GM12878 (cell line): ENCODE results near the gene TCL1B. TPM values are rescaled to one million over a fixed set of nuclear protein-coding genes. Genes with fewer than 3 reads are reported as not detected.

Experiments
- ATAC-seq: fragments of 200-7000 bp; cut with Tn5 transposase; 3 replicates; pipeline ENCODE4 v1.9.1; 2020; ENCODE audit warnings: mild to moderate bottlenecking, moderate library complexity
- BruUV-seq: library from RNA; stranded (reverse); fragments of 400-500 nt; replicated peaks from 2 replicates; lab custom pipeline; 2021; lab: Mats Ljungman, UMichigan
- CTCF ChIA-PET: fragments of 300-600 bp; sonication (Branson Sonifier 250); formaldehyde crosslinking; extraction: SDS; loops from one replicate; lab custom pipeline; 2021; ENCODE audit warnings: inconsistent platforms; lab: Yijun Ruan, JAX
- POLR2A ChIA-PET: fragments of 350-600 bp; formaldehyde crosslinking; extraction: SDS; loops from one replicate; lab custom pipeline; 2021; ENCODE audit warnings: inconsistent platforms; lab: Charles Lee
- RAD21 ChIA-PET: fragments of 300-600 bp; sonication (Branson Sonifier 250); formaldehyde crosslinking; loops from one replicate; lab custom pipeline; 2023; ENCODE audit warnings: antibody characterized with exemption; ENCODE audit not compliant: unreplicated experiment; lab: Charles Lee
- SMC1A ChIA-PET: fragments of 300-600 bp; sonication (Branson Sonifier 250); formaldehyde crosslinking; loops from one replicate; lab custom pipeline; 2023; ENCODE audit not compliant: unreplicated experiment, uncharacterized antibody; lab: Charles Lee
- DNase-seq: peaks from one replicate; pipeline ENCODE4 v3.0.0-alpha.2; 2011; ENCODE audit warnings: low read depth, low spot score
- FAIRE-seq: peaks from 3 replicates; lab custom pipeline; 2011; peaks lifted over from hg19 to GRCh38; lab: Jason Lieb, UNC
- H2AFZ ChIP-seq: 2 replicates; pipeline ENCODE4 v1.6.0; 2011; ENCODE audit warnings: low read depth, low read length, control low read depth; ENCODE audit not compliant: control insufficient read depth
- H3K27ac ChIP-seq: 2 replicates; pipeline ENCODE4 v1.5.1; 2011; ENCODE audit warnings: control low read depth; ENCODE audit not compliant: control insufficient read depth, insufficient read depth
- H3K27me3 ChIP-seq, 2 experiments: replicated peaks in 1 of 2; 2 replicates each; pipeline versions ENCODE4 v1.6.0 to v1.6.1; 2011; ENCODE audit warnings: low read length in 1 of 2; ENCODE audit not compliant: control insufficient read depth in 2 of 2, insufficient read depth in 2 of 2
- H3K36me3 ChIP-seq, 2 experiments: 2 replicates each; pipeline ENCODE4 v1.5.1; 2011; ENCODE audit warnings: low read length in 1 of 2; ENCODE audit not compliant: control insufficient read depth in 2 of 2, insufficient read depth in 2 of 2
- H3K4me1 ChIP-seq: 2 replicates; pipeline ENCODE4 v1.6.1; 2011; ENCODE audit warnings: mild to moderate bottlenecking, low read length, moderate library complexity, mixed read lengths; ENCODE audit not compliant: control insufficient read depth, insufficient read depth
- H3K4me2 ChIP-seq: 2 replicates; pipeline ENCODE4 v1.6.0; 2011; ENCODE audit warnings: control low read depth; ENCODE audit not compliant: control insufficient read depth, insufficient read depth
- H3K4me3 ChIP-seq: fragments of 200-600 bp; sonication (generic); 2 replicates; pipeline ENCODE4 v1.5.1; 2016
- H3K79me2 ChIP-seq: 2 replicates; pipeline ENCODE4 v1.6.0; 2011; ENCODE audit warnings: low read length; ENCODE audit not compliant: control insufficient read depth, insufficient read depth
- H3K9ac ChIP-seq: 2 replicates; pipeline ENCODE4 v1.8.0; 2011; ENCODE audit warnings: low read length, control low read depth, mixed read lengths; ENCODE audit not compliant: control insufficient read depth, insufficient read depth
- H3K9me3 ChIP-seq: replicated peaks from 3 replicates; pipeline ENCODE4 v1.5.1; 2011; ENCODE audit warnings: mild to moderate bottlenecking, low read length; ENCODE audit not compliant: control insufficient read depth, insufficient read depth
- H4K20me1 ChIP-seq: 2 replicates; pipeline ENCODE4 v1.6.0; 2011; ENCODE audit not compliant: control insufficient read depth, insufficient read depth
- DPF2 ChIP-seq: fragments of 450-650 bp; IDR thresholded peaks from 2 replicates; pipeline ENCODE4 v1.6.1; 2017; ENCODE audit warnings: mild to moderate bottlenecking
- E2F4 ChIP-seq: IDR thresholded peaks from 2 replicates; pipeline ENCODE4 v1.6.1; 2012; ENCODE audit warnings: low read depth, low read length, improper control_type of control experiment
- GATAD2B ChIP-seq: fragments of 450-650 bp; conservative IDR thresholded peaks from 2 replicates; pipeline ENCODE4 v1.6.1; 2017; ENCODE audit warnings: low read depth, mild to moderate bottlenecking, moderate library complexity
- IKZF1 ChIP-seq: fragments of 450-650 bp; conservative IDR thresholded peaks from 2 replicates; pipeline ENCODE4 v1.6.1; 2017; ENCODE audit warnings: antibody characterized with exemption, mild to moderate bottlenecking
- IRF5 ChIP-seq: fragments of 450-650 bp; IDR thresholded peaks from 2 replicates; pipeline ENCODE4 v1.6.1; 2017; ENCODE audit warnings: borderline replicate concordance
- MAX ChIP-seq: IDR thresholded peaks from 2 replicates; pipeline ENCODE4 v1.6.1; 2012; ENCODE audit warnings: low read depth, low read length, improper control_type of control experiment
- MYC ChIP-seq: IDR thresholded peaks from 2 replicates; pipeline ENCODE4 v1.6.1; 2011; ENCODE audit warnings: mild to moderate bottlenecking, low read length, moderate library complexity, inconsistent platforms; ENCODE audit not compliant: insufficient read depth, insufficient replicate concordance, insufficient read length, severe bottlenecking
- SREBF2 ChIP-seq: IDR thresholded peaks from 2 replicates; pipeline ENCODE4 v1.6.1; 2012; ENCODE audit warnings: mild to moderate bottlenecking, low read length
- TAF1 ChIP-seq: IDR thresholded peaks from 2 replicates; pipeline ENCODE4 v1.6.1; 2011; ENCODE audit warnings: mild to moderate bottlenecking, low read depth, low read length, borderline replicate concordance
- TCF7 ChIP-seq: IDR thresholded peaks from 2 replicates; pipeline ENCODE4 v1.6.1; 2014; ENCODE audit warnings: antibody characterized with exemption, borderline replicate concordance
- ZBTB11 ChIP-seq: fragments of 450-650 bp; formaldehyde crosslinking; IDR thresholded peaks from 2 replicates; pipeline ENCODE4 v1.5.0; 2022; ENCODE audit warnings: mild to moderate bottlenecking, missing genetic modification characterization
- ZNF687 ChIP-seq: fragments of 450-650 bp; IDR thresholded peaks from 2 replicates; pipeline ENCODE4 v1.6.1; 2017; ENCODE audit warnings: mild to moderate bottlenecking, moderate library complexity
- WGBS: methylation state at CpG from one replicate; pipeline ENCODE4 v1.1.6; 2016; ENCODE audit warnings: low lambda C conversion rate; ENCODE audit not compliant: insufficient replicate concordance, insufficient coverage; ENCODE audit errors: missing lambda C conversion rate; 5-methylcytosine and 5-hydroxymethylcytosine counted together
- in situ Hi-C: fragments of 300-500 bp; cut with MboI; formaldehyde crosslinking; loops from 9 replicates; pipeline ENCODE4 v1.14.3; 2018; ENCODE audit warnings: mixed read lengths
- intact Hi-C: fragments of 100-400 bp; cut with micrococcal nuclease; formaldehyde crosslinking; loops from one replicate; pipeline ENCODE4 v1.14.2; 2022; ENCODE audit not compliant: unreplicated experiment
- polyA plus RNA-seq, 11 experiments: library from polyadenylated mRNA; depleted of rRNA in 4 of 11; unstranded in 6 of 11; stranded (reverse) in 5 of 11; fragments of >200 nt; fragmentation: Nextera tagmentation in 4 of 11; fragmentation: Illumina TruSeq in 1 of 11; extraction: Ambion mirVana in 4 of 11; extraction: Trizol in 1 of 11; gene quantifications; 1 replicate in 1 of 11; 2 replicates in 10 of 11; pipeline versions ENCODE4 v1.2.1 to v1.2.3, GENCODE V29; 2011 to 2016; ENCODE audit warnings: inconsistent platforms in 2 of 11, missing spikeins in 2 of 11, low read depth in 1 of 11
- total RNA-seq, 4 experiments: library from RNA; depleted of rRNA in 3 of 4; stranded (reverse); fragments of >200 nt in 3 of 4; fragmentation: Illumina TruSeq in 1 of 4; extraction: Trizol in 1 of 4; gene quantifications; 2 replicates each; pipeline versions ENCODE4 v1.2.1 to v1.2.3, GENCODE V29; 2013 to 2021

The TCL1B gene
- total and polyA plus RNA-seq, 10 of the 15 experiments (the other 5 are each of a cell fraction or from before 2014, with no cell fraction given): 0.10 to 0.18 (median 0.13) TPM; not detected in 6

- H3K27ac ChIP-seq: no peak overlapping the region
- POLR2A ChIA-PET: no interaction called here
- DNase-seq: no peak
- no TSS peak for BruUV-seq
- no peak overlapping the region for H3K4me3 ChIP-seq
- no peaks in the 10 kb centered on the region for H3K79me2 ChIP-seq
- no peak for FAIRE-seq
- H3K9ac ChIP-seq: no peak overlapping the region
- H4K20me1 ChIP-seq: no peaks in the 10 kb centered on the region
- 56% methylated on average over 5 of the region's 5 CpGs for WGBS
- CTCF ChIA-PET: no interaction called here
- no peaks in the 10 kb centered on the region for H3K36me3 ChIP-seq
- H3K9me3 ChIP-seq: no peaks in the 10 kb centered on the region
- H3K4me1 ChIP-seq: peaks cover 32% of the 10 kb centered on the region
- no peak overlapping the region for H3K4me2 ChIP-seq
- H2AFZ ChIP-seq: no peak overlapping the region
- RAD21 ChIA-PET: no interaction called here
- H3K27me3 ChIP-seq: no peaks in the 10 kb centered on the region
- ATAC-seq: no peak
- intact Hi-C loops (no loop called here), in situ Hi-C loops (no loop called here)
- SMC1A ChIA-PET: interaction anchor here (1.5 kb wide), 1 partner anchor 27 kb away, joined by 6 read pairs; no protein-coding TSS in a partner anchor
- TF ChIP-seq GATAD2B (no peak), IRF5 (no peak), MAX (no peak), SREBF2 (no peak), E2F4 (no peak), ZBTB11 (CRISPR knock-in tag) (no peak), ZNF687 (no peak), MYC (no peak), TCF7 (no peak), DPF2 (no peak), TAF1 (no peak), IKZF1 (no peak)
Observed at GRCh38 chr14:95695051-95695450, 8.8 kb downstream of the TCL1B start.
